Mesenteric fat pad (tissue), 1 donor: ENCODE data around the gene SCYL1. TPM values are rescaled to one million over a fixed set of nuclear protein-coding genes. Genes with fewer than 3 reads are reported as not detected.
A peak's percentile ranks its signal among the peaks of the same experiment; 100 is the strongest.

ENCODE experiments used
- DNase-seq: peaks from one replicate; pipeline ENCODE4 v3.0.0-alpha.2; 2020; ENCODE audit warnings: low spot score
- total RNA-seq: library from RNA; stranded (reverse); fragmentation: NEBNext Ultra II Directional; extraction: Animal tissue kit (Norgen Biotek cat#: 25700); gene quantifications from one replicate; pipeline ENCODE4 v1.2.1, GENCODE V29; 2021
- donor health status: DM: yes; HTN: yes; CAD: no.

The SCYL1 gene
- total RNA-seq, 1 donor from 2014 or later = 87.0 TPM

DNA sequence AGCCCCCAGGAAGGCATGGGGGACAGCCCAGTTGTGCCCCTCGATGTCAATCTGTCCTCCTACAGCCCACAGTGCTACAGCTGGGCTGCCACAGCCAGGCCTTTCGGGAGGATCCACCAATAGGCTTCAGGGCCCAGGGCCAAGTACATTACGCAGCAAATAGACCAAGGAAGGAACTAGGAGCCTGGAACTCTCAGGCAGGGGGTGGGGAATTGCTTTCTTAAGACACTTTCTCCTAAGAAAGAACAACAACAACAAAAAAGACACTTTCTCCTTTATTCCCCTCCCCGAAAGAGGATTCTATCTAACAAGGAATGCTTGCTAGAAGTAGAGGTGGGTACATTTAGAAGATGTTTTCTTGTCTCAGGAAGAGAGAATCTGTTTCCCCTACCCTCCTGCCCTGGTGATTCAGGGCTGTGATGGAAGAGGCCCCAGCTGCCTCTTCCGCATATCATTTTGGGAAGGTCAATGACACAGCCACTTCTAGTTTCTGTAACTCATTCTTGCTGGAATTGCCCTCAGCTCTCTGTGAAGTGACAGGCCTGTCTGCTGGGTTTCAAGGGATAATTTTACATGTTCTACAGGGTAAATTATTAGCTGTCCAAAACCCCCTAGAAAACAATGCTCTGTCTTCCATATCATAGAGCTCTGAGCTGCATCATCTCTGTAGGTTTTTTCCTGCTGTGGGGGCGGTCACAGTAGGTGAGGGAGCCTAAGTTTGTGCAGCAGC lies 32.1 kb upstream of the SCYL1 start:
- peak; percentile 89 for DNase-seq

GRCh38 chr11:65493367-65494176 lies 31.3 kb upstream of the SCYL1 start:
- DNase-seq = peak; percentile 89

DNA sequence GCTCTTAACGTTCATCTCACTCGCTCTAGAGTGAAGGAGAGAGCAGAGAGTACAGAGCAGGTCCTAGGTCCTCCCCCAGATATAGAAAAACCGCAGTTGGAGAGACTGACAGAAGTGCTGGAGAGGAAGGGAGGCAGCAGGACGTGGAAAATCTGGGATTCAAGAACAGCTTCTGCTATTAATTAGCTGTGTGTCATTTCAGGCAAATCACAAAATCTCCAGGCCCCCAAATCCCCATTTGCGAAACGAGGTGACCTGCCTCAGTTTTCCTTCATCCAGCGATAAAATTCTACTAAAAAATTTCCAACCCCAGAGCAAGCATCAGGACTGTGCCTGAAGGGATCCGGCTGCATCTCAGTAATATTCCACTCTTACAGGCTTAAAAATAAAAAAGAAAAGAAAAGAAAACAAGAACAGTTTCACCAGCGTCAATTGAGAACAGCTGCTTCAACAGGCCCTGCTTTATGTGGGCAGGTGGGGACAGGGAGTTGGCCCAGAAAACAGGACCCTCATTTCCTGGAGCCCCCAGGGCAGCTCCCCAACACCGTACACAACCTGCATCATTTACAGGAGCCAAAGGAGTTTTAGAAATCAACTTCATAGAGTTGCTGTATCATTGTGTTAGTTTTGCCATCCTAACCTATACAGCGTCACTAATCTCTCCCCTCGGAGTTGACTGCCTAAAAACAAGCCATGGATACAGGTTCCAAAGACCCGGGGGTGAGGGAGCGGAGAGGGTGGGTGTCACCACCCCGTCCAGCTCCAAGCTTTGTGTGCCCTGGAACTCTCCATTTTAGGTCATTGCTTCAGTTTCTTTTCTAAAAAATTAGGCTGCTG lies 28.4 kb upstream of the SCYL1 start:
- DNase-seq = peak; percentile 62

DNA sequence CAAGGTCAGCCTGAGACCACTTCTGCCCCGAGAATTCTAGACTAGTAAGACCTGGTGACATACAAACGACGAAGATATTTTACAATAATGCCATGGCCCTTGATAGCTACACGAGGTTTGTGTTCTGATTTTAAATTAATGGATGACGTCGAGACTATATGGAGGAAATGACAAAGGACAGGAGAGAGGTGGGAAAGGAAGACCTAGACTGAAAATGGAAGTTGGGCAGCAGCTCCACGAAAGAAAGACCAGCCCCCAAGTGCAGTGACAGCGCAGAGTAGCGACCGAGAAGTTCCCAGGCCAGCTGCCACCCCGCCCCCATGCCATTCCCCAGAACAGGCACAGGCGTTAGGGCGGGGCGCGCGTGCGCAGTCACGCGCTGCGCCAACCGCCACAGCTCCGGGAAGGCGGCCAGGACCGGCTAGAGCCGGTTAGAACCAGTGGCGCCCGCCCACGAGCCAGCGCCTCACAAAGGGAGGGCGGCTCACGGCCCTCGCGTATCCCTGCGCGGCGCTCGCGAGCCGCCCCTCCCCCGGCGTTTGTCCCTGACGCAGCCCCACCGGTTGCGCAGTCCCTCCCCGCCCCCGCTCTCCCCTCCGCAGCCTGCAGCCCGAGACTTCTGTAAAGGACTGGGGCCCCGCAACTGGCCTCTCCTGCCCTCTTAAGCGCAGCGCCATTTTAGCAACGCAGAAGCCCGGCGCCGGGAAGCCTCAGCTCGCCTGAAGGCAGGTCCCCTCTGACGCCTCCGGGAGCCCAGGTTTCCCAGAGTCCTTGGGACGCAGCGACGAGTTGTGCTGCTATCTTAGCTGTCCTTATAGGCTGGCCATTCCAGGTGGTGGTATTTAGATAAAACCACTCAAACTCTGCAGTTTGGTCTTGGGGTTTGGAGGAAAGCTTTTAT lies 27.5 kb upstream of the SCYL1 start:
- DNase-seq = peak; percentile 100

DNA sequence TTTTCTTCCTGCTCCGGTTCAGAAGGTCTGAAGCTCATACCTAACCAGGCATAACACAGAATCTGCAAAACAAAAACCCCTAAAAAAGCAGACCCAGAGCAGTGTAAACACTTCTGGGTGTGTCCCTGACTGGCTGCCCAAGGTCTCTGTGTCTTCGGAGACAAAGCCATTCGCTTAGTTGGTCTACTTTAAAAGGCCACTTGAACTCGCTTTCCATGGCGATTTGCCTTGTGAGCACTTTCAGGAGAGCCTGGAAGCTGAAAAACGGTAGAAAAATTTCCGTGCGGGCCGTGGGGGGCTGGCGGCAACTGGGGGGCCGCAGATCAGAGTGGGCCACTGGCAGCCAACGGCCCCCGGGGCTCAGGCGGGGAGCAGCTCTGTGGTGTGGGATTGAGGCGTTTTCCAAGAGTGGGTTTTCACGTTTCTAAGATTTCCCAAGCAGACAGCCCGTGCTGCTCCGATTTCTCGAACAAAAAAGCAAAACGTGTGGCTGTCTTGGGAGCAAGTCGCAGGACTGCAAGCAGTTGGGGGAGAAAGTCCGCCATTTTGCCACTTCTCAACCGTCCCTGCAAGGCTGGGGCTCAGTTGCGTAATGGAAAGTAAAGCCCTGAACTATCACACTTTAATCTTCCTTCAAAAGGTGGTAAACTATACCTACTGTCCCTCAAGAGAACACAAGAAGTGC lies 26.7 kb upstream of the SCYL1 start:
- DNase-seq = peak; percentile 86

DNA sequence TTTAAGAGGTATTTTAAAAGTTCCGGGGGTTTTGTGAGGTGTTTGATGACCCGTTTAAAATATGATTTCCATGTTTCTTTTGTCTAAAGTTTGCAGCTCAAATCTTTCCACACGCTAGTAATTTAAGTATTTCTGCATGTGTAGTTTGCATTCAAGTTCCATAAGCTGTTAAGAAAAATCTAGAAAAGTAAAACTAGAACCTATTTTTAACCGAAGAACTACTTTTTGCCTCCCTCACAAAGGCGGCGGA lies 26.2 kb upstream of the SCYL1 start:
- DNase-seq = no peak

DNA sequence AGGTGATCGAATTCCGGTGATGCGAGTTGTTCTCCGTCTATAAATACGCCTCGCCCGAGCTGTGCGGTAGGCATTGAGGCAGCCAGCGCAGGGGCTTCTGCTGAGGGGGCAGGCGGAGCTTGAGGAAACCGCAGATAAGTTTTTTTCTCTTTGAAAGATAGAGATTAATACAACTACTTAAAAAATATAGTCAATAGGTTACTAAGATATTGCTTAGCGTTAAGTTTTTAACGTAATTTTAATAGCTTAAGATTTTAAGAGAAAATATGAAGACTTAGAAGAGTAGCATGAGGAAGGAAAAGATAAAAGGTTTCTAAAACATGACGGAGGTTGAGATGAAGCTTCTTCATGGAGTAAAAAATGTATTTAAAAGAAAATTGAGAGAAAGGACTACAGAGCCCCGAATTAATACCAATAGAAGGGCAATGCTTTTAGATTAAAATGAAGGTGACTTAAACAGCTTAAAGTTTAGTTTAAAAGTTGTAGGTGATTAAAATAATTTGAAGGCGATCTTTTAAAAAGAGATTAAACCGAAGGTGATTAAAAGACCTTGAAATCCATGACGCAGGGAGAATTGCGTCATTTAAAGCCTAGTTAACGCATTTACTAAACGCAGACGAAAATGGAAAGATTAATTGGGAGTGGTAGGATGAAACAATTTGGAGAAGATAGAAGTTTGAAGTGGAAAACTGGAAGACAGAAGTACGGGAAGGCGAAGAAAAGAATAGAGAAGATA lies 25.7 kb upstream of the SCYL1 start, which contains the start of gene MALAT1:
Gene MALAT1 (plus strand): TSS at position 69 of the 736 bp plus-strand sequence.
- DNase-seq = peak; percentile 98

DNA sequence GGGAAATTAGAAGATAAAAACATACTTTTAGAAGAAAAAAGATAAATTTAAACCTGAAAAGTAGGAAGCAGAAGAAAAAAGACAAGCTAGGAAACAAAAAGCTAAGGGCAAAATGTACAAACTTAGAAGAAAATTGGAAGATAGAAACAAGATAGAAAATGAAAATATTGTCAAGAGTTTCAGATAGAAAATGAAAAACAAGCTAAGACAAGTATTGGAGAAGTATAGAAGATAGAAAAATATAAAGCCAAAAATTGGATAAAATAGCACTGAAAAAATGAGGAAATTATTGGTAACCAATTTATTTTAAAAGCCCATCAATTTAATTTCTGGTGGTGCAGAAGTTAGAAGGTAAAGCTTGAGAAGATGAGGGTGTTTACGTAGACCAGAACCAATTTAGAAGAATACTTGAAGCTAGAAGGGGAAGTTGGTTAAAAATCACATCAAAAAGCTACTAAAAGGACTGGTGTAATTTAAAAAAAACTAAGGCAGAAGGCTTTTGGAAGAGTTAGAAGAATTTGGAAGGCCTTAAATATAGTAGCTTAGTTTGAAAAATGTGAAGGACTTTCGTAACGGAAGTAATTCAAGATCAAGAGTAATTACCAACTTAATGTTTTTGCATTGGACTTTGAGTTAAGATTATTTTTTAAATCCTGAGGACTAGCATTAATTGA lies 25.0 kb upstream of the SCYL1 start:
- DNase-seq = no peak

DNA sequence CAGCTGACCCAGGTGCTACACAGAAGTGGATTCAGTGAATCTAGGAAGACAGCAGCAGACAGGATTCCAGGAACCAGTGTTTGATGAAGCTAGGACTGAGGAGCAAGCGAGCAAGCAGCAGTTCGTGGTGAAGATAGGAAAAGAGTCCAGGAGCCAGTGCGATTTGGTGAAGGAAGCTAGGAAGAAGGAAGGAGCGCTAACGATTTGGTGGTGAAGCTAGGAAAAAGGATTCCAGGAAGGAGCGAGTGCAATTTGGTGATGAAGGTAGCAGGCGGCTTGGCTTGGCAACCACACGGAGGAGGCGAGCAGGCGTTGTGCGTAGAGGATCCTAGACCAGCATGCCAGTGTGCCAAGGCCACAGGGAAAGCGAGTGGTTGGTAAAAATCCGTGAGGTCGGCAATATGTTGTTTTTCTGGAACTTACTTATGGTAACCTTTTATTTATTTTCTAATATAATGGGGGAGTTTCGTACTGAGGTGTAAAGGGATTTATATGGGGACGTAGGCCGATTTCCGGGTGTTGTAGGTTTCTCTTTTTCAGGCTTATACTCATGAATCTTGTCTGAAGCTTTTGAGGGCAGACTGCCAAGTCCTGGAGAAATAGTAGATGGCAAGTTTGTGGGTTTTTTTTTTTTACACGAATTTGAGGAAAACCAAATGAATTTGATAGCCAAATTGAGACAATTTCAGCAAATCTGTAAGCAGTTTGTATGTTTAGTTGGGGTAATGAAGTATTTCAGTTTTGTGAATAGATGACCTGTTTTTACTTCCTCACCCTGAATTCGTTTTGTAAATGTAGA lies 24.3 kb upstream of the SCYL1 start:
- peak; percentile 76 for DNase-seq

- no peak for DNase-seq
Observed at GRCh38 chr11:65501186-65501471, 23.8 kb upstream of the SCYL1 start.

- DNase-seq = no peak
Observed at GRCh38 chr11:65501472-65502273, 23.2 kb upstream of the SCYL1 start.

- no peak for DNase-seq
Observed at GRCh38 chr11:65502274-65502554, 22.7 kb upstream of the SCYL1 start.

GRCh38 chr11:65502555-65503367 lies 22.1 kb upstream of the SCYL1 start:
- DNase-seq = no peak

GRCh38 chr11:65503368-65503948 lies 21.4 kb upstream of the SCYL1 start:
- DNase-seq = no peak

DNA sequence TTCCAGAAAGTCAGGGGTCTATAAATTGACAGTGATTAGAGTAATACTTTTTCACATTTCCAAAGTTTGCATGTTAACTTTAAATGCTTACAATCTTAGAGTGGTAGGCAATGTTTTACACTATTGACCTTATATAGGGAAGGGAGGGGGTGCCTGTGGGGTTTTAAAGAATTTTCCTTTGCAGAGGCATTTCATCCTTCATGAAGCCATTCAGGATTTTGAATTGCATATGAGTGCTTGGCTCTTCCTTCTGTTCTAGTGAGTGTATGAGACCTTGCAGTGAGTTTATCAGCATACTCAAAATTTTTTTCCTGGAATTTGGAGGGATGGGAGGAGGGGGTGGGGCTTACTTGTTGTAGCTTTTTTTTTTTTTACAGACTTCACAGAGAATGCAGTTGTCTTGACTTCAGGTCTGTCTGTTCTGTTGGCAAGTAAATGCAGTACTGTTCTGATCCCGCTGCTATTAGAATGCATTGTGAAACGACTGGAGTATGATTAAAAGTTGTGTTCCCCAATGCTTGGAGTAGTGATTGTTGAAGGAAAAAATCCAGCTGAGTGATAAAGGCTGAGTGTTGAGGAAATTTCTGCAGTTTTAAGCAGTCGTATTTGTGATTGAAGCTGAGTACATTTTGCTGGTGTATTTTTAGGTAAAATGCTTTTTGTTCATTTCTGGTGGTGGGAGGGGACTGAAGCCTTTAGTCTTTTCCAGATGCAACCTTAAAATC lies 20.8 kb upstream of the SCYL1 start:
- no peak for DNase-seq
